Karpas-422 (cell line): ENCODE data around the gene GTF2F2. TPM values are rescaled to one million over a fixed set of nuclear protein-coding genes. Genes with fewer than 3 reads are reported as not detected.

Source experiments
- DNase-seq: peaks from one replicate; pipeline ENCODE4 v3.0.0-alpha.2; 2015
- H2AFZ ChIP-seq: fragments of 200-600 bp; sonication (generic); 2 replicates; pipeline ENCODE4 v1.6.1; 2014; ENCODE audit warnings: antibody characterized with exemption, low read length, mixed read lengths
- H3K27ac ChIP-seq: fragments of 200-600 bp; sonication (generic); 2 replicates; pipeline ENCODE4 v1.5.1; 2014; ENCODE audit warnings: mild to moderate bottlenecking, low read length, moderate library complexity
- H3K27me3 ChIP-seq: fragments of 200-600 bp; sonication (generic); 2 replicates; pipeline ENCODE4 v1.6.1; 2014; ENCODE audit warnings: low read length, mixed read lengths
- H3K36me3 ChIP-seq: fragments of 200-600 bp; sonication (generic); 2 replicates; pipeline ENCODE4 v1.6.1; 2014; ENCODE audit warnings: low read length, mixed read lengths; ENCODE audit not compliant: insufficient read depth
- H3K4me1 ChIP-seq: fragments of 200-600 bp; sonication (generic); 2 replicates; pipeline ENCODE4 v1.6.1; 2014; ENCODE audit warnings: mild to moderate bottlenecking, low read length, mixed read lengths
- H3K4me2 ChIP-seq: fragments of 200-600 bp; sonication (generic); 2 replicates; pipeline ENCODE4 v1.6.1; 2014; ENCODE audit warnings: low read length, low read depth, mild to moderate bottlenecking; ENCODE audit not compliant: poor library complexity, severe bottlenecking
- H3K4me3 ChIP-seq: fragments of 200-600 bp; sonication (generic); 2 replicates; pipeline ENCODE4 v1.5.1; 2014; ENCODE audit warnings: mild to moderate bottlenecking, antibody characterized with exemption, low read length, mixed read lengths
- H3K79me2 ChIP-seq: fragments of 200-600 bp; sonication (generic); 2 replicates; pipeline ENCODE4 v1.6.1; 2014; ENCODE audit warnings: mild to moderate bottlenecking, low read length, mixed read lengths
- H3K9ac ChIP-seq: fragments of 200-600 bp; sonication (generic); 2 replicates; pipeline ENCODE4 v1.6.0; 2014; ENCODE audit warnings: low read length
- H3K9me2 ChIP-seq: fragments of 200-600 bp; sonication (generic), shearing (Covaris generic); replicated peaks from 2 replicates; pipeline ENCODE4 v1.6.0; 2014; ENCODE audit warnings: mild to moderate bottlenecking, low read length, moderate library complexity; ENCODE audit not compliant: insufficient read depth
- H3K9me3 ChIP-seq: fragments of 300-700, 200-600 bp; sonication (generic); 2 replicates; pipeline ENCODE4 v1.6.1; 2014; ENCODE audit warnings: low read length, mixed read lengths
- H4K20me1 ChIP-seq: fragments of 200-600 bp; sonication (generic); 2 replicates; pipeline ENCODE4 v1.6.1; 2014; ENCODE audit warnings: mild to moderate bottlenecking, antibody characterized with exemption, low read length, low read depth; ENCODE audit not compliant: insufficient read depth
- total RNA-seq: library from RNA; depleted of rRNA; stranded (reverse); fragments of >200 nt; shearing (Covaris generic); gene quantifications from 2 replicates; pipeline ENCODE4 v1.2.3, GENCODE V29; 2014; ENCODE audit warnings: low replicate concordance

The GTF2F2 gene
- total RNA-seq, 1 experiment from 2014 or later: 31.7 TPM

GRCh38 chr13:45191874-45192273 lies 71.6 kb downstream of the GTF2F2 start:
- H3K4me3 ChIP-seq: no peak overlapping the region
- DNase-seq: no peak
- H3K9me2 ChIP-seq: no peaks in the 10 kb centered on the region

GRCh38 chr13:45194081-45194939 lies 74.0 kb downstream of the GTF2F2 start:
- no peak for DNase-seq
- Histone ChIP-seq H3K79me2 (peaks cover 82% of the 10 kb centered on the region), H3K9me3 (no peaks in the 10 kb centered on the region), H3K9me2 (no peaks in the 10 kb centered on the region), H3K36me3 (no peaks in the 10 kb centered on the region), H4K20me1 (no peaks in the 10 kb centered on the region), H3K9ac (no peak overlapping the region), H3K27me3 (no peaks in the 10 kb centered on the region), H2AFZ (no peak overlapping the region), H3K4me1 (peaks cover 17% of the 10 kb centered on the region), H3K27ac (no peak overlapping the region), H3K4me3 (no peak overlapping the region), H3K4me2 (no peak overlapping the region)

More at GRCh38 chr13:45191874-45192273, 71.6 kb downstream of the GTF2F2 start:
- H3K79me2 ChIP-seq: peaks cover 80% of the 10 kb centered on the region
- H4K20me1 ChIP-seq: no peaks in the 10 kb centered on the region
- no peaks in the 10 kb centered on the region for H3K9me3 ChIP-seq
- H3K27ac ChIP-seq: peak overlapping the region; percentile 5; the same call in 1 of the 2 replicates
- peaks cover 5% of the 10 kb centered on the region; the same call in 1 of the 2 replicates for H3K36me3 ChIP-seq
- no peaks in the 10 kb centered on the region for H3K27me3 ChIP-seq
- no peak overlapping the region for H3K4me2 ChIP-seq
- peaks cover 17% of the 10 kb centered on the region for H3K4me1 ChIP-seq
- H2AFZ ChIP-seq: no peak overlapping the region
- H3K9ac ChIP-seq: no peak overlapping the region

DNA sequence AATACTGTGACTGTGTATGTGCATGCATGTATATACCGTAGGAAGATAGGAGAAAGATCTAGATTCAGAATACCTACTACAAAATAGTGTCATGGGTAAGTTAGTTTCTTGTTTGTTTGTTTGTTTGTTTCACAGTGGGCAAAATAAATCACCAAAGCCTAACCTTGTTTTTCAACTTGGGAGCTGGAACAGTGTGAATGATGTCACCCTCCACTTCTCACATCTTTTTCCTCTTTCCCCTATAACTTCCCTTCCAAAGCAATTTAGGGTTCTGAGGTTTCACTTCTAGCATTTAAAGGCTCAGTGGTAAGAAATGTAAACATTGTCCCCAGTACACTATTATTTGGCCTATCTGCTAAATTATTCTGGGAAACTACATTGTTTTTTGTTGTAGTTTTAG lies 75.1 kb downstream of the GTF2F2 start:
- H3K36me3 ChIP-seq: no peaks in the 10 kb centered on the region
- no peaks in the 10 kb centered on the region for H3K27me3 ChIP-seq
- peaks cover 17% of the 10 kb centered on the region; the same call in 1 of the 2 replicates for H3K4me1 ChIP-seq
- H3K79me2 ChIP-seq: peaks cover 81% of the 10 kb centered on the region
- H2AFZ ChIP-seq: no peak overlapping the region
- DNase-seq: no peak
- no peaks in the 10 kb centered on the region for H3K9me2 ChIP-seq
- H3K9me3 ChIP-seq: no peaks in the 10 kb centered on the region
- H4K20me1 ChIP-seq: no peaks in the 10 kb centered on the region
- H3K4me2 ChIP-seq: no peak overlapping the region
- no peak overlapping the region for H3K27ac ChIP-seq
- no peak overlapping the region for H3K4me3 ChIP-seq
- H3K9ac ChIP-seq: no peak overlapping the region

- no peaks in the 10 kb centered on the region for H3K27me3 ChIP-seq
- no peaks in the 10 kb centered on the region for H4K20me1 ChIP-seq
- peaks cover 83% of the 10 kb centered on the region for H3K79me2 ChIP-seq
- H3K4me2 ChIP-seq: no peak overlapping the region
- H3K9me3 ChIP-seq: no peaks in the 10 kb centered on the region
- no peaks in the 10 kb centered on the region for H3K9me2 ChIP-seq
- no peak for DNase-seq
- no peak overlapping the region for H3K4me3 ChIP-seq
- H3K4me1 ChIP-seq: peaks cover 17% of the 10 kb centered on the region; the same call in 1 of the 2 replicates
- no peak overlapping the region for H2AFZ ChIP-seq
- H3K36me3 ChIP-seq: no peaks in the 10 kb centered on the region
- H3K27ac ChIP-seq: no peak overlapping the region
- no peak overlapping the region for H3K9ac ChIP-seq
Observed at GRCh38 chr13:45196096-45196495, 75.8 kb downstream of the GTF2F2 start.

DNA sequence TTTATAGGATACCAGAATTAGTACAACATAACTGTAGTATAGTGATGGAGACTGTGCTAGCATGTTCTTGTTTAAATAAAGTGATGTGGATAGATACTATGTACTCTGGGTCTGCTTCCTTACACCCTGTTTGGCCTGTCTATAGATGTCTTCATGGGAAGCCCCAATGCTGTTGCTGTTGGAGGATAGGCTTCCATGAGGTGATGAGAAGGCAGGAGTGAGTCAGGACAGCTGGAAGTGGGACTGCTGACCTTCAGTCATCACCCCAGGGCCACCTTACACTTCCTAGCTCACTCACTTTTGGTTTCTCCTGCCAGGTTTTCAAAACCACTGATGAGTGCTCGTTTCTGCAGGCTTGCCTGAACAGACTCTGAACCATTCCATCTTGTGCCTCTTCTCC lies 76.3 kb downstream of the GTF2F2 start:
- Histone ChIP-seq H3K27ac (no peak overlapping the region), H3K4me3 (no peak overlapping the region), H3K79me2 (peaks cover 86% of the 10 kb centered on the region), H3K9ac (no peak overlapping the region), H3K4me2 (no peak overlapping the region), H3K9me3 (no peaks in the 10 kb centered on the region), H3K36me3 (no peaks in the 10 kb centered on the region), H3K4me1 (peaks cover 15% of the 10 kb centered on the region; the same call in 1 of the 2 replicates), H3K9me2 (no peaks in the 10 kb centered on the region), H3K27me3 (no peaks in the 10 kb centered on the region), H4K20me1 (no peaks in the 10 kb centered on the region), H2AFZ (no peak overlapping the region)
- DNase-seq: no peak

DNA sequence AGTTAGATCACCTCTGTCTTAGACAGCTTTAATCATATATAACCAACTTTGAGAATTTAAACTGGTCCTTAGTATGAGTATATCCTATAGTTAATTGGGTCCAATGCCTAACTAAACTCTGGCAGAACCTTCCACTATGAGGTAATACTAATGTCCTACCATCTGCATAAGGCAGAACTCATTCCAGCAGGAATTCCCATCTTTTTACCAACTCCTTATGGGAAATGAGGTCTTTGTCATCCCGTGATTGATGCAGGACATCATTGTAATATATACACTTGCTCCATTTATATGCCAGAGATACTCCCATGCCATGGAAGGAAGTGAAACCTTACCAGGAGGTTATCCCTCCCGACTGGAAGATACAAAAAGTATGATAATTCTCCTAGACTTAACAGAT lies 77.7 kb downstream of the GTF2F2 start:
- no peaks in the 10 kb centered on the region for H4K20me1 ChIP-seq
- 0 out of 2 replicates have a peak, but pooled peaks cover 3% of the 10 kb centered on the region for H3K4me1 ChIP-seq
- H3K4me2 ChIP-seq: no peak overlapping the region
- H3K36me3 ChIP-seq: no peaks in the 10 kb centered on the region
- no peak for DNase-seq
- H3K79me2 ChIP-seq: peaks cover 86% of the 10 kb centered on the region
- H3K27me3 ChIP-seq: no peaks in the 10 kb centered on the region
- no peaks in the 10 kb centered on the region for H3K9me2 ChIP-seq
- no peaks in the 10 kb centered on the region for H3K9me3 ChIP-seq
- no peak overlapping the region for H2AFZ ChIP-seq
- no peak overlapping the region for H3K4me3 ChIP-seq
- no peak overlapping the region for H3K9ac ChIP-seq
- no peak overlapping the region for H3K27ac ChIP-seq

DNA sequence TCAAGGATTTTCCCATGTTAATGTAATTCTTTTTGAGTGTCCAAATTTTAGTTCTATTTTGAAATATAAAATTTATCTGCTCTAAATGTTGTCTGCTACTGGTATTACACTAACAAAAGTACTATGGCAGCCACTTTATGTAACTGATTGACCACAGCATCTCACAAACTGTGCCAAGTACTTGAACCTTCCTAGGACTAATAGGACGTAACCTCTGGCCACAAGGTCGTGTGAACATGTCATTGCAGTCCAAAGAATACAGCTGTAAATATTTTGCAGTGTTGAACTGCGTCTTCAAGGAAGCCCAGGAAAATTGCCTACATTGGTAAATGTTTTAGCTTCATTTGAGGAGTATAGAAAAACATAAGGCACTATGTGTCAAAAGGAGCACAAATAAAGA lies 78.6 kb downstream of the GTF2F2 start:
- H4K20me1 ChIP-seq: no peaks in the 10 kb centered on the region
- no peak overlapping the region for H3K4me2 ChIP-seq
- H3K4me3 ChIP-seq: no peak overlapping the region
- DNase-seq: no peak
- 0 out of 2 replicates have a peak, but pooled peaks cover 3% of the 10 kb centered on the region for H3K4me1 ChIP-seq
- no peaks in the 10 kb centered on the region for H3K9me2 ChIP-seq
- H3K36me3 ChIP-seq: no peaks in the 10 kb centered on the region
- peaks cover 85% of the 10 kb centered on the region for H3K79me2 ChIP-seq
- H3K9ac ChIP-seq: no peak overlapping the region
- H2AFZ ChIP-seq: no peak overlapping the region
- no peaks in the 10 kb centered on the region for H3K27me3 ChIP-seq
- no peak overlapping the region for H3K27ac ChIP-seq
- H3K9me3 ChIP-seq: no peaks in the 10 kb centered on the region

DNA sequence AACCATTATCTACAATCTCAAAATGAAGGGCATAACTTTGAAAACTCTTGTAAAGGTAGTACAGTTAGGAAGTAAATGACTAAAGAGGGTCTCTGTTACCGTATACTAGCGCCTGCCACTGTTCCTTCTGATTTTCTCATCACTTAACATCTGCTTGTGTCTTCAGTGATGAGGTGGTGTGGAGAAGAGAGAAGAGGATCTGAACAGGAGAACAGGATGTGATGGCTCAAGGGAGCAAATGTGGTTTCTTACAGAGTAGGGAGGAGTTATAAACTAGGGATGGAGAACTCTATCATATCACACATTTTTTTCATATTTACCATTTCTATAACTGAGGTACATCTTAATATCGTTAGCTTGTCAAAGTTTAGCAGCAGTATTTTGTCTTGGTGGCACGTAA lies 79.4 kb downstream of the GTF2F2 start:
- Histone ChIP-seq H3K9me2 (no peaks in the 10 kb centered on the region), H3K27me3 (no peaks in the 10 kb centered on the region), H3K79me2 (peaks cover 85% of the 10 kb centered on the region)

More for the DNA sequence above, 79.4 kb downstream of the GTF2F2 start:
- H3K9me3 ChIP-seq: no peaks in the 10 kb centered on the region
- H3K4me3 ChIP-seq: no peak overlapping the region
- H3K9ac ChIP-seq: no peak overlapping the region
- no peak for DNase-seq
- H3K27ac ChIP-seq: no peak overlapping the region
- no peaks in the 10 kb centered on the region for H3K36me3 ChIP-seq
- no peak overlapping the region for H2AFZ ChIP-seq
- peaks cover 10% of the 10 kb centered on the region for H3K4me1 ChIP-seq
- H4K20me1 ChIP-seq: no peaks in the 10 kb centered on the region
- H3K4me2 ChIP-seq: no peak overlapping the region
